Measurements from ENCODE around the gene NDUFB1.

The NDUFB1 gene

DNA sequence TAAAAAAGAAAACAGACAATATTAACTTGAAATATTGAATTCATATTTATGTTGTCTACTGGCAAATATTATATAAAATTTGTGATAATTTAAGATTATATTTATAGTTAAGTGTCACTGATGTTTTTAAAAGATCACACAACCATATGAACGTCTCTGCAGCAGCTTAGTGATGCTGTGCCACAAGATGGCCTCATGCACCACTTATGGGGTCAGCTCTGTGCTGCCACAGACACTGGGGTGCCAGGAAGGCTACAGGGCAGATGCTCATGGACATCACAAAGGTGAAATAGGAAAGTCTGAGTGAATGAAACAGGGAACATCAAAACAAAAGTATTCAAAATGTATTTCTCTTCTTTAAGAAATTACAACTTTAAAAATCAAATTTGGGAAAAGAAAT is 28.2 kb downstream of the NDUFB1 start:
- no peak for DNase-seq

DNA sequence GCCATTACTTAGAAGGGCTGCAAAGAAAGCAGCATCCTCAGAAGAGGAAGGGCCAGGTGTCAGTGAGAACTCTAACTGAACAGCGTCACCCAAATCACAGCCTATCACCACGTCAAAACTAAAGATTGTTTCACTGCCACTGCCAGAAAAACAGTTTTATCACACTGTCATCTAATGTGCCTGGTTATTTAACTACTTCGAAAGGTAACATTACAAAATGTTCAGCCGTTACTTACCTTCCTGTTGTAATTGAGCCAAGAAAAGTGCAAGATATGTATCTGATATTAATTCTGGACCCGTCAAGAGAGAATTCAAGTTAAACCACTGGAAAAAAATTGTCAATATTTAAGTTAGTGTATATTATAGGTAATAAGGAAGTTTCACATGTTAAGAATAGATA is 33.0 kb downstream of the NDUFB1 start:
- no peak for DNase-seq

DNA sequence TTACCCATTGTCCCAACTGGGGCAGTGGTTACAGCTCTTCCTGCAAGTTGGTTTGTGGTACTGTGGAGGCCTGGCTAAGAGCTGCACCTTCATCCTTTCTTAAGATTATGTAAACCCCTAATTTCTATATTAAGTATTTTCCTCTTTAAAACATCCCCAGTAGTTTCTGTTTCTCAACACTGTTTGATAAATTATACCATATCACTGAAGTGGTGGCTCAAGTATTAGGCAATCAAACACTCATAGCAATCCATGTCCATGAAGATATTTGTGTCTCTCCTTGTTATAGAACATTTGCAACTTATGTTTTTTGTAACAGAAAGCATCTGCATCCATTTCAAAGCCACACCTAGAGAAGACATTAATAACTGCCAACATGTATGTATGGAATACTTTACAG is 47.0 kb downstream of the NDUFB1 start:
- DNase-seq: no peak

Measured in stimulated activated CD8-positive, alpha-beta memory T cell treated with anti-CD3 and anti-CD28 coated beads, Interleukin-4, amount 100 ng/mL, for 48 hours (primary cell).